SH-SY5Y (cell line): Measurements from ENCODE around the gene SMR3B.

Experiments
- GATA2 ChIP-seq: IDR thresholded peaks from 2 replicates; pipeline ENCODE4 v1.6.1; 2011; ENCODE audit warnings: mild to moderate bottlenecking, low read depth, low read length
- GATA3 ChIP-seq: IDR thresholded peaks from 2 replicates; pipeline ENCODE4 v1.6.1; 2011; ENCODE audit warnings: low read depth, mild to moderate bottlenecking, low read length, moderate library complexity

DNA sequence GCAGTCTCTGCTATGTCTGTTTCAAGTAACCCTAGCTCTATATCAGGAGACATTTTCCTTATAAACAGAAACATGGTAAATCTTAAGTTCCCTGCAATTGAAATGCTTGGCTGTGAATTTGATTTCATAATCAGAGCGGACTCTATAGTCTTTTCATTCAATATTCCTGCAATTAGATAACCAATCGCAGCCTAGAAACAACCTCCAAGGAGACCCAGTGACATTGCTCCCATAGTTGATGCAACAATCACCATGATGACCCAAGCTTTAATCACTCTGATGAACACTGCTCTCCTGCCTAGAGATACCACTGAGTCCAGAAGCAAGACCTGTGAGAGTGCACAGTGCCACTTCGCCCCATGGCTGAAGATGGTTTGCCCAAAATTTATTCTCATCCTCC lies 48.2 kb upstream of the SMR3B start, which contains the start of gene CABS1:
- TF ChIP-seq GATA2 (no peak), GATA3 (no peak)
